ENCODE measurements around the gene SLC6A18.

- no peak; the same call in 1 of the 2 replicates for TF ChIP-seq CTCF (conservative IDR thresholded peaks at IDR 0.05)
- TF ChIP-seq ZFX (IDR thresholded peaks at IDR 0.05) = no peak
Observed at GRCh38 chr5:1204693-1205242, 20.4 kb upstream of the SLC6A18 start.
